Coronary artery (tissue), 2 donors: ENCODE results near the gene GRID1.
A peak's percentile ranks its signal among the peaks of the same experiment; 100 is the strongest.

Experiments
- DNase-seq: peaks from one replicate; pipeline ENCODE4 v3.0.0-alpha.2; 2017; ENCODE audit warnings: low spot score
- H3K27ac ChIP-seq, 2 donors: fragments of 200-600 bp; sonication (generic); one replicate each; pipeline ENCODE4 v1.5.1; 2016 to 2019
- H3K4me3 ChIP-seq: fragments of 200-600 bp; sonication (generic); 2 replicates; pipeline ENCODE4 v1.5.1; 2016; ENCODE audit warnings: mild to moderate bottlenecking, moderate library complexity
- TF ChIP-seq, protein P1 (sequence below): fragments of 200-600 bp; sonication (generic); IDR thresholded peaks from one replicate; pipeline ENCODE4 v1.5.1; 2019; ENCODE audit warnings: antibody characterized with exemption

Gene GRID1

DNA sequence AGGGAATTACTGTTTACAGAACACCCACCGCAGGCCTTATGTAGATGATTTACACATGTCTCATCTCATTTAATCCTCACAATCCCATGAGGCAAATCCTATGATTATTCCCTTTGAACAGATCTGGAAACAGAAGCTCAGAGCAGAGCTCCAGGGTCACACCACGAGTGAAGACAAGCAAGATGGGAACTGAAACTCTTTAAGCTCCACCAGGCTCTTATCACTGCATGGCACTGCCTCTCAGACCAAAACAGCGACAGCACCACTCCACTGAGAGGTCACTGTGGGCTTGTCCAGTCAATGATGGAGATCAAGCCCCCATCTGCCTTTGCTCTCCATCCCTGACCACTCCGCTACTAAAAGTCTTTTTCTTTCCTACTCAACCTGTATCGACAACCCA is 5.9 kb downstream of the GRID1 start:
- H3K27ac ChIP-seq: no peak overlapping the region
- no peak overlapping the region for H3K4me3 ChIP-seq
- DNase-seq: peak; percentile 21
- TF ChIP-seq, protein P1, sequence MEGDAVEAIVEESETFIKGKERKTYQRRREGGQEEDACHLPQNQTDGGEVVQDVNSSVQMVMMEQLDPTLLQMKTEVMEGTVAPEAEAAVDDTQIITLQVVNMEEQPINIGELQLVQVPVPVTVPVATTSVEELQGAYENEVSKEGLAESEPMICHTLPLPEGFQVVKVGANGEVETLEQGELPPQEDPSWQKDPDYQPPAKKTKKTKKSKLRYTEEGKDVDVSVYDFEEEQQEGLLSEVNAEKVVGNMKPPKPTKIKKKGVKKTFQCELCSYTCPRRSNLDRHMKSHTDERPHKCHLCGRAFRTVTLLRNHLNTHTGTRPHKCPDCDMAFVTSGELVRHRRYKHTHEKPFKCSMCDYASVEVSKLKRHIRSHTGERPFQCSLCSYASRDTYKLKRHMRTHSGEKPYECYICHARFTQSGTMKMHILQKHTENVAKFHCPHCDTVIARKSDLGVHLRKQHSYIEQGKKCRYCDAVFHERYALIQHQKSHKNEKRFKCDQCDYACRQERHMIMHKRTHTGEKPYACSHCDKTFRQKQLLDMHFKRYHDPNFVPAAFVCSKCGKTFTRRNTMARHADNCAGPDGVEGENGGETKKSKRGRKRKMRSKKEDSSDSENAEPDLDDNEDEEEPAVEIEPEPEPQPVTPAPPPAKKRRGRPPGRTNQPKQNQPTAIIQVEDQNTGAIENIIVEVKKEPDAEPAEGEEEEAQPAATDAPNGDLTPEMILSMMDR: no peak

DNA sequence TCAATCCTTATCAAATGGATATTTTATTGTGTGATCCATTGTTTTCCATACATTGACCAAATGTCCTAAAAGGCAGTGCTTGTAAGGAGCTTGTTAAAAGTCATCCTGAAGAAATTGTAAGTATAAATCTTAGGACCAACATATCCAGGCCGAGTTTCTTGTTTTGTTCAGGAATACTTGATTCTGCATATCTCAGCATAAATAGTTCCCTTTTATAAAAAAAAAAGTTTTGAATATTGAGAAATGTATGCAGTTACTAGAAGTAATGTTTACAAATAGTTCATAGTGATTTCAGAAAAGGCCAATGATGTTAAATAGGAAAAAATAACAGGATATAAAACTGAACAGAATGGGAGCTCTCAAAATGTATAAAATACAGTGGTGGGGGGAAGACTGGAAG is 6.6 kb downstream of the GRID1 start:
- no peak overlapping the region for H3K27ac ChIP-seq
- no peak for DNase-seq
- TF ChIP-seq, protein P1: no peak
- H3K4me3 ChIP-seq: no peak overlapping the region

DNA sequence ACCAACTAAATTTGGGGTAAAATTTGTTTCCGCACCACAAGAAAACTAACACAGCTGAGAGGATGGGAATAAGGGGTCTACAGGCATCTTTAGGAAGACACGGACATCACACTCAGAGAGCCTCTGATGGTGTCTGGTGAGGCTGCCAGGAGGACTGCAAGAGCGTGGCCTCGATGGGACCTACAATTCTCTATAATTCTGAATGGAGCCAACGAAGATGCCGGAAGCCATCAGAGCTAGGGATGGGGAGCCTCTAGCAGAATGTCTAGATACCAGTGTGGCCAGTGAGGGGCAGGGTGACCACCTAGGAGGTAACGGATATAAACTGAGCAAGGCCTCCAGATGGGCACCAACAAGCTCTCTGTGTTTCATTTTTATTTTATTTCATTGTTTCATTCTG is 7.5 kb downstream of the GRID1 start:
- DNase-seq: no peak
- no peak overlapping the region for H3K27ac ChIP-seq

DNA sequence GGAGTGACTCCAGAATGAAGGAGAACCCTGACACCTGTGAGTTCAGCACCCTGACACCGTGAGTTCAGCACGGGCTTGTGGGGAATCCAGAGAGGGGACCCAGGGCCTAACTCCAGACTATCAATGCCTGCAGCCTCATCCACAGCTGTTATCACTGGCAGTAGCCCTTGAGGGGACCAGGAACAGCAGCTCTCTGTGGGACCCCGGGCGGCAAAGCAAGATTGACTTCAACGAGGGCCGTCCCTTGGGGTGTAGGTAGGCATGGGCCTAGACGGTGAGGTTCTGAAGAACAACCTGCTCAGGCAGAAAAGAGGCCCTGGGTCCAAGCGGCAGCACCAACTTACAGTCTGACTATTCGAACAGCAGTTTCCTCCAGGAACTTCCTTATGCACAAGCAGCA is 8.9 kb downstream of the GRID1 start:
- TF ChIP-seq, protein P1: no peak
- Histone ChIP-seq H3K27ac (no peak overlapping the region), H3K4me3 (no peak overlapping the region)
- no peak for DNase-seq

More for the DNA sequence above, 7.5 kb downstream of the GRID1 start:
- TF ChIP-seq, protein P1: no peak
- no peak overlapping the region for H3K4me3 ChIP-seq

DNA sequence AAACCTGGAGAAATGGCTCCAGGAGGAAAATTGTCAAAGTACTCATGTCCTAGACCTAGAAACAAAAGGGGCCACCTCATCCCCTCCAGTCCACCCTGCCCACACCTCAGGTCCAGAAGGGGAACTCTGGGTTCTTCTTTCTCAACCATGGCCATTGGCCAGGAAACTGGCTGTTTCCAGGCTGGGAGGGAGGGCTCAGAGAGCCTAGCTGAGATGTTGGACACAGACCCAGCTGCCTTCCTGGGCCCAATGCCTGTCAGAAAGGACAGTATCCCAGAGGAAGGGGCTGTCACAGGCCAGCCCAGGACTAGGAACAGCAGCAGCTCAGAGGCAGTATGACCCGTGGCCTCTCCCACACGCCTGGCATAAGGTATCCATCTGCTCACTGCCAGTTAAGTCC is 9.6 kb downstream of the GRID1 start:
- no peak for DNase-seq
- TF ChIP-seq, protein P1: no peak
- no peak overlapping the region for H3K4me3 ChIP-seq
- no peak overlapping the region for H3K27ac ChIP-seq

DNA sequence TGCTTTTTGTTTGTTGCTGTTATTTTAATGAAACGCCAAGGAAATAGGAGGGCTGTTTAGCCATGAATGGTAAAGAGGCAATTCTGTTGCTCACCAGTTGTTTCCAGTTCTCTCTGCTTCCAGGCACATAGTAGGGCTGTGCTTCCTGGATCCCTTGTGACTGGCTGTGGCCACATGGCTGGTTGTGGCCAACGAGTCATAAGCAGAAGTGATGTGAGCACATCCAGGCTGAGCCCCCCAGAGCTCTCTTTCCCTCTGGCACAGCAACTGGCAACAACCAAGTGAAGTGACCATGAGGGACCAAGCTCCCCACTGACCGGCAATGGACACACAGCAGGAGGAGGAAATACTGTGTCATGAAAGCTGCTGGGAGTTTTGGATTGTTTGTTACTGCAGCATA is 10.3 kb downstream of the GRID1 start:
- H3K27ac ChIP-seq: no peak overlapping the region
- TF ChIP-seq, protein P1: no peak
- no peak overlapping the region for H3K4me3 ChIP-seq
- DNase-seq: no peak

DNA sequence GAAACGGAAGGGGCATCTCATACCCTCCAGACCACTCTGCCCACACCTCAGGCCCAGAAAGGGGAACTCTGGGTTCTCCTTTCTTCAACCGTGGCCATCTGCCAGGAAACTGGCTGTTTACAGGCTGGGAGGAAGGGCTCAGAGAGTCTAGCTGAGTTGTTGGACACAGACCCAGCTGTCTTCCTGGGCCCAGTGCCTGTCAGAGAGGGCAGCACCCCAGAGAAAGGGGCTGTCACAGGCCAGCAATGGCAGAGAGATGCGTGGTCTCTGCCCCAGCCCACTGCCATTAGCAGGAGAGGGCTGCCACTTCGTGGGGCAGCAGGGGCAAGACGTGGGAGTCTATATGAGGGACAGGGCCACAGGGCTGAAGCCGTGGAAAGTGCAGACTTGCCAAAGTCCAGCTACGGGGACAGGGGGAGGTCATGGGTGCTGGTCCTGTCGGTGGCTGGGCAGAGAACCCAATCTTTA is 11.0 kb downstream of the GRID1 start:
- Histone ChIP-seq H3K27ac (no peak overlapping the region), H3K4me3 (no peak overlapping the region)
- DNase-seq: no peak
- TF ChIP-seq, protein P1: no peak
